Breast epithelium (tissue), 3 donors: ENCODE measurements around the gene NSUN2.

Source experiments
- CTCF ChIP-seq, 3 donors: fragments of 450-650 bp; IDR thresholded peaks; one replicate each; pipeline ENCODE4 v1.5.1; 2016 to 2017; ENCODE audit warnings: antibody characterized with exemption in 3 of 3, mild to moderate bottlenecking in 3 of 3, moderate library complexity in 3 of 3
- POLR2A ChIP-seq: fragments of 450-650 bp; IDR thresholded peaks from one replicate; pipeline ENCODE4 v1.6.1; 2016; ENCODE audit warnings: antibody characterized with exemption, mild to moderate bottlenecking, moderate library complexity

DNA sequence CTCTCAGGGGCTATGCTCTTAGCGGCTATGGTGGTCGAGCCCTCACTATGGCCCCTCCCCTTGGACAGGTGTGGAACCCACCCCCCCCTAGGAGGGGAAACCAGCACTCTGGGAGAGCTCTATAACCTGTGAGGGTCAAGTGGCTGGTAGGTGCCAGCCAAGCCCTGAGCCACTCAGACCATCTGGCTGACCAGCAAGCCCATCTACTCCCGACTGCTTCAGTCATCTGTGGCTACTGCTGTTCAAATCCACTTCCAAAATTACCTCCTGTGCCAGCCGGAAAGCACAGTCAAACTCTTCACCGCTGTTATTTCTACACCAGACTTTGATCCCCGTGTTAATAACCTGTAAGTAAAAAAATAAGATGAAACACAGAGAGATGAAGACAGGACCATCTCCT is 28.5 kb downstream of the NSUN2 start:
- no peak for TF ChIP-seq POLR2A
- no peak for TF ChIP-seq CTCF (IDR thresholded peaks at IDR 0.05)
